ENCODE measurements around the gene ELN.

ELN gene

DNA sequence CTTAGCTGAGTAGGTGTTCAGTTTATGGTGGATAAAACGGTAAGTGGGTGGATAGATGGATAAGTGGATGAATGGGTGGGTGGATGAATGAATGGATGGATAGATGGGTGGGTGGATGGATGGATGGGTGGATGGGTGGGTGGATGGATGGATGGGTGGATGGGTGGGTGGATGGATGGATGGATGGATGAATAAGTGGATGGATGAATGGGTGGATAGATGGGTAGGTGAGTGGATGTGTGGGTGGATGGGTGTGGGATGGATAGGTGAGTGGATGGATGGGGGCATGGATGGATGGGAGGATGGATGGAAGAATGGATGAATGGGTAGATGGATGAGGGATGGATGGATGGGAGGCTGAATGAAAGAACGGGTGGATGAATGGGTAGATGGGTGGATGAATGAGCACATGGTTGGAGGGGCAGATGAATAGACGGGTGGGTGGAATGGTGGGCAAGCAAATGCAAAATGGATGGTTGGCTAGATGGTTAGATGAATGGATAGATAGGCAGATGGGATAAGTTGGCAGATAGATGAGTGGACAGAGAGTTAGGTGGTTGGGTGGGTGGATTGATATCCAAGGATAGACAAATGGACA is 25.7 kb downstream of the ELN start:
- H3K27ac ChIP-seq (ENCODE audit: poor library complexity, severe bottlenecking), result no peak overlapping the region
- H3K27me3 ChIP-seq (ENCODE audit: insufficient read depth, poor library complexity, severe bottlenecking), result no peaks in the 10 kb centered on the region
- no peak for DNase-seq (ENCODE audit: low spot score)
- ATAC-seq (ENCODE audit: low read depth), result no peak
- no peak overlapping the region for H3K4me3 ChIP-seq (ENCODE audit: severe bottlenecking)
- H3K36me3 ChIP-seq (ENCODE audit: low read depth), result no peaks in the 10 kb centered on the region
- TF ChIP-seq, protein P1, sequence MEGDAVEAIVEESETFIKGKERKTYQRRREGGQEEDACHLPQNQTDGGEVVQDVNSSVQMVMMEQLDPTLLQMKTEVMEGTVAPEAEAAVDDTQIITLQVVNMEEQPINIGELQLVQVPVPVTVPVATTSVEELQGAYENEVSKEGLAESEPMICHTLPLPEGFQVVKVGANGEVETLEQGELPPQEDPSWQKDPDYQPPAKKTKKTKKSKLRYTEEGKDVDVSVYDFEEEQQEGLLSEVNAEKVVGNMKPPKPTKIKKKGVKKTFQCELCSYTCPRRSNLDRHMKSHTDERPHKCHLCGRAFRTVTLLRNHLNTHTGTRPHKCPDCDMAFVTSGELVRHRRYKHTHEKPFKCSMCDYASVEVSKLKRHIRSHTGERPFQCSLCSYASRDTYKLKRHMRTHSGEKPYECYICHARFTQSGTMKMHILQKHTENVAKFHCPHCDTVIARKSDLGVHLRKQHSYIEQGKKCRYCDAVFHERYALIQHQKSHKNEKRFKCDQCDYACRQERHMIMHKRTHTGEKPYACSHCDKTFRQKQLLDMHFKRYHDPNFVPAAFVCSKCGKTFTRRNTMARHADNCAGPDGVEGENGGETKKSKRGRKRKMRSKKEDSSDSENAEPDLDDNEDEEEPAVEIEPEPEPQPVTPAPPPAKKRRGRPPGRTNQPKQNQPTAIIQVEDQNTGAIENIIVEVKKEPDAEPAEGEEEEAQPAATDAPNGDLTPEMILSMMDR (IDR thresholded peaks at IDR 0.05; ENCODE audit: poor library complexity, severe bottlenecking), result no peak
- H3K9me3 ChIP-seq (ENCODE audit: severe bottlenecking), result no peaks in the 10 kb centered on the region
- no peaks in the 10 kb centered on the region for H3K4me1 ChIP-seq (ENCODE audit: insufficient read depth, poor library complexity, severe bottlenecking)

DNA sequence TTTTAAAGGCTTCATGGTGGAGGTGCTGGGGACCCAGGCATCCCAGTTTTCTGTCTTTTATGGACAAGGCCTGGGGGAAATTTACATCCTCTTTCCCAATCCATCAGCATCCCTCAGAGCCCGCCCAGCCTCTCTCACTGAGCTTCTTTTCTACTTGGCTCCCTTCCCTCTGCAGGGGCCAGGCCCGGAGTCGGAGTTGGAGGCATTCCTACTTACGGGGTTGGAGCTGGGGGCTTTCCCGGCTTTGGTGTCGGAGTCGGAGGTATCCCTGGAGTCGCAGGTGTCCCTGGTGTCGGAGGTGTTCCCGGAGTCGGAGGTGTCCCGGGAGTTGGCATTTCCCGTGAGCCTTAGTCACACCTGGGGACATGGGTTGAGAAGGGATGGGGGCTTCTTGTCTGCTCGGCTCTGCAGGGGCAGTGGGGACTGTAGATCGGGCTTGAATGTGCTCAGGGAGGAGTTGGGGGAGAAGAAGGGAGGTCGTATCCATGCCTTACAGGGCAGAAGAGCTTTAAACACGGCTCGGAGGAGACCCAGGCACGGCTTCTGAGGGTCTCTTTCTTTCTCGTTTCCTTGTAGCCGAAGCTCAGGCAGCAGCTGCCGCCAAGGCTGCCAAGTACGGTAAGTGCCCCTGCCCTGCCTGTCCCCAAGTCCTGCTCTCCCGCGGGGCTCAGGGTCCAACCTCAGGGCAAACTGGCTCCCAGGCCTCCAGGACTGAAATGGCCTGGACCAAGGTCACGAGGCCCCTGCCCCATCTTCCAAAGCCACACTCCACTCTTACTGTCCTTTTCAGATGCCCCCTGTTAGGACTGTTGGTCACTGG is 28.3 kb downstream of the ELN start:
- ATAC-seq (ENCODE audit: low read depth), result no peak

DNA sequence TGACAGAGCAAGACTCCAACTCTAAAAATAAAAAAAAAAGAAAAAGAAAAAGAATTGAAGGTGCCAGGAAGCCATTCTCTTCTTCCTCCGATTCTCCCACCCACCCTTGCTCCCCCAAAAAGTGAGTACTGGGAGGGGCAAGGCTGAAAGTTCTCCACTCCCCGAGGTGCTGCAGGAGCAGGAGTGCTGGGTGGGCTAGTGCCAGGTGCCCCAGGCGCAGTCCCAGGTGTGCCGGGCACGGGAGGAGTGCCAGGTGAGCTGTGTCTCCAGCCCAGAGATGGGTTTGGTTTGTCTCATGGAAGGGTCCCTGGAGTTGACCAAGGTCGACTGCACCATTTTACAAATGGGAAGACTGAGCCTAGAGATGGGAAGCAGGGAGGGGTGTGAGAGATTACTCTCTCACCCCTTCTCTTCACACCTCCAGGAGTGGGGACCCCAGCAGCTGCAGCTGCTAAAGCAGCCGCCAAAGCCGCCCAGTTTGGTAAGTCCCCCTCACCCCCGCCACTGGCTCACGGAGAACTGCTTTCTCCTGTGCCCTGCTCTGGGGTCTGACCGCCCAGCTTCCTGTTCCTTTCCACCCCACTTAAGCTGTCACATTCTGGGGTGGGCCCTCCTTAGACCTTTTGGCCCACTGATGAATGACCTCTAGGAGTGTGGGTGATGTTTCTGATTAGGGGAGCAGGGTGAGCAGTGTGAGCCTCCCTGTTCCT is 29.4 kb downstream of the ELN start:
- no peak overlapping the region for H3K4me3 ChIP-seq (ENCODE audit: severe bottlenecking)
- DNase-seq (ENCODE audit: low spot score) (no peak), ATAC-seq (ENCODE audit: low read depth) (no peak)
- H3K27me3 ChIP-seq (ENCODE audit: insufficient read depth, poor library complexity, severe bottlenecking), result no peaks in the 10 kb centered on the region
- H3K9me3 ChIP-seq (ENCODE audit: severe bottlenecking), result no peaks in the 10 kb centered on the region
- H3K4me1 ChIP-seq (ENCODE audit: insufficient read depth, poor library complexity, severe bottlenecking), result no peaks in the 10 kb centered on the region
- H3K36me3 ChIP-seq (ENCODE audit: low read depth), result no peaks in the 10 kb centered on the region
- TF ChIP-seq, protein P1 (IDR thresholded peaks at IDR 0.05; ENCODE audit: poor library complexity, severe bottlenecking), result no peak
- H3K27ac ChIP-seq (ENCODE audit: poor library complexity, severe bottlenecking), result no peak overlapping the region

More for the DNA sequence above, 28.3 kb downstream of the ELN start:
- no peaks in the 10 kb centered on the region for H3K27me3 ChIP-seq (ENCODE audit: insufficient read depth, poor library complexity, severe bottlenecking)
- TF ChIP-seq, protein P1 (IDR thresholded peaks at IDR 0.05; ENCODE audit: poor library complexity, severe bottlenecking), result no peak
- H3K9me3 ChIP-seq (ENCODE audit: severe bottlenecking), result no peaks in the 10 kb centered on the region
- no peak for DNase-seq (ENCODE audit: low spot score)
- no peaks in the 10 kb centered on the region for H3K36me3 ChIP-seq (ENCODE audit: low read depth)
- no peak overlapping the region for H3K4me3 ChIP-seq (ENCODE audit: severe bottlenecking)
- no peak overlapping the region for H3K27ac ChIP-seq (ENCODE audit: poor library complexity, severe bottlenecking)
- no peaks in the 10 kb centered on the region for H3K4me1 ChIP-seq (ENCODE audit: insufficient read depth, poor library complexity, severe bottlenecking)

DNA sequence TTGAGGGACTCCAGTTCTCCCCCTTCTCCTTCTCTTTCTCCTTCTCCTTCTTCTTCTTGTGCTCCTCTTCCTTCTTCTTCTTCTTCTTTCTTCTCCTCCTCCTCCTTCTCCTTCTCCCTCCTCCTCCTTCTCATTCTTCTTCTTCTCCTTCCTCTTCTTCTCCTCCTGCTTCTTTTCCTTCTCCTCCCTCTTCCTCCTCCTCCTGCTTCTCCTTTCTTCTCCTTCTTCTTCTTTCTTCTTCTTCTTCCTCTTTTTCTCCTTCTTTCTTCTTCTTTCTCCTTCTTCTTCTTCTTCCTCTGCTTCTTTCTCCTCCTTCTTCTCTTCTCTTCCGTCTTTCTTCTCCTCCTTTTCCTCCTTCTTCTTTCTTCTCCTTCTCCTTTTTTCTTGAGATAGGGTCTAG is 30.0 kb downstream of the ELN start:
- H3K4me3 ChIP-seq (ENCODE audit: severe bottlenecking), result no peak overlapping the region
- H3K27me3 ChIP-seq (ENCODE audit: insufficient read depth, poor library complexity, severe bottlenecking), result no peaks in the 10 kb centered on the region
- H3K4me1 ChIP-seq (ENCODE audit: insufficient read depth, poor library complexity, severe bottlenecking), result no peaks in the 10 kb centered on the region
- no peaks in the 10 kb centered on the region for H3K9me3 ChIP-seq (ENCODE audit: severe bottlenecking)
- ATAC-seq (ENCODE audit: low read depth) (no peak), DNase-seq (ENCODE audit: low spot score) (no peak)
- TF ChIP-seq, protein P1 (IDR thresholded peaks at IDR 0.05; ENCODE audit: poor library complexity, severe bottlenecking), result no peak
- H3K36me3 ChIP-seq (ENCODE audit: low read depth), result no peaks in the 10 kb centered on the region
- no peak overlapping the region for H3K27ac ChIP-seq (ENCODE audit: poor library complexity, severe bottlenecking)
